GM18505 (cell line): ENCODE measurements around the gene MED12L.

Experiments used
- ATAC-seq: cut with Tn5 transposase; IDR thresholded peaks from one replicate; pipeline ENCODE4 v1.9.1; 2021; ENCODE audit not compliant: unreplicated experiment
- POLR2A ChIP-seq: IDR thresholded peaks from 4 replicates; pipeline ENCODE4 v1.6.1; 2011; ENCODE audit warnings: borderline replicate concordance; ENCODE audit not compliant: insufficient read depth, insufficient read length; ENCODE audit errors: extremely low read depth

Gene MED12L

GRCh38 chr3:151197981-151198767 lies 112.7 kb downstream of the MED12L start:
- no peak for TF ChIP-seq POLR2A
- ATAC-seq: no peak

GRCh38 chr3:151198849-151199248 lies 113.4 kb downstream of the MED12L start:
- ATAC-seq: no peak
- TF ChIP-seq POLR2A: no peak

GRCh38 chr3:151199554-151200438 lies 114.3 kb downstream of the MED12L start:
- ATAC-seq: no peak
- TF ChIP-seq POLR2A: no peak

GRCh38 chr3:151200586-151200985 lies 115.1 kb downstream of the MED12L start:
- ATAC-seq: no peak
- no peak for TF ChIP-seq POLR2A

GRCh38 chr3:151201051-151201730 lies 115.7 kb downstream of the MED12L start:
- TF ChIP-seq POLR2A: no peak
- ATAC-seq: no peak

- ATAC-seq: peak; percentile 81
- no peak for TF ChIP-seq POLR2A
Observed at GRCh38 chr3:151203051-151203420, 117.6 kb downstream of the MED12L start, which contains the start of gene GPR171. Gene GPR171 (minus strand): TSS chr3:151203216. CDS start chr3:151199386, 3,830 bp downstream.

- no peak for ATAC-seq
- no peak for TF ChIP-seq POLR2A
Observed at GRCh38 chr3:151204530-151205402, 119.3 kb downstream of the MED12L start.

GRCh38 chr3:151205482-151205881 lies 120.0 kb downstream of the MED12L start:
- no peak for TF ChIP-seq POLR2A
- no peak for ATAC-seq

GRCh38 chr3:151206201-151206600 lies 120.7 kb downstream of the MED12L start:
- no peak for ATAC-seq
- TF ChIP-seq POLR2A: no peak

- no peak for ATAC-seq
- TF ChIP-seq POLR2A: no peak
Observed at GRCh38 chr3:151209654-151210053, 124.2 kb downstream of the MED12L start.

- no peak for TF ChIP-seq POLR2A
- peak; percentile 84 for ATAC-seq
Observed at GRCh38 chr3:151210676-151211381, 125.4 kb downstream of the MED12L start.

- ATAC-seq: no peak
- no peak for TF ChIP-seq POLR2A
Observed at GRCh38 chr3:151213151-151213550, 127.7 kb downstream of the MED12L start.
